ENCODE results near the gene PI16. TPM values are rescaled to one million over a fixed set of nuclear protein-coding genes. Genes with fewer than 3 reads are reported as not detected.

PI16 gene
- total RNA-seq, 1 experiment from 2014 or later = not detected

GRCh38 chr6:36914227-36914794, 40.2 kb upstream of the PI16 start:
- in situ Hi-C loops (cut with HindIII; ENCODE audit: low pct_unique_long_range_greater_than_20kb, low sequenced_read_pairs) (no loop called here), intact Hi-C loops (cut with micrococcal nuclease; ENCODE audit: unreplicated experiment) (no loop called here)
- no peak for TF ChIP-seq REST (IDR thresholded peaks at IDR 0.05; ENCODE audit: insufficient read depth in 1 of 2, low read depth in 2 of 2, low read length in 1 of 2)
- TF ChIP-seq CTCF (IDR thresholded peaks at IDR 0.05) = peak; percentile 65
- no peak for TF ChIP-seq TCF7L2 (IDR thresholded peaks at IDR 0.05; ENCODE audit: low read depth, low read length)
- DNase-seq (ENCODE audit: low read depth, low spot score) (peak; percentile 42), ATAC-seq (peak; percentile 83)
- BruUV-seq (replicated peaks) = no TSS peak
- peaks cover 36% of the 10 kb centered on the region for H3K4me1 ChIP-seq (ENCODE audit: control insufficient read depth, insufficient read depth, low read length)
- H3K9me3 ChIP-seq (ENCODE audit: control insufficient read depth, insufficient read depth, low read depth, low read length) = no peaks in the 10 kb centered on the region
- POLR2A ChIA-PET = interaction anchor here (0.6 to 1.1 kb wide), 2 partner anchors 12 to 45 kb away, joined by 3 to 6 read pairs; no protein-coding TSS in a partner anchor
- H3K4me3 ChIP-seq (ENCODE audit: low read depth in 2 of 2, low read length in 2 of 2) = no peak overlapping the region
- H3K27me3 ChIP-seq (ENCODE audit: control insufficient read depth, insufficient read depth, low read length) = no peaks in the 10 kb centered on the region
- peaks cover 5% of the 10 kb centered on the region; the same call in 1 of the 2 replicates for H3K36me3 ChIP-seq (ENCODE audit: control insufficient read depth, insufficient read depth, low read length)
- no peak overlapping the region; the same call in 1 of the 2 replicates for H3K27ac ChIP-seq (ENCODE audit: low read length)
- CTCF ChIA-PET = interaction anchor here (0.5 to 1.8 kb wide), 15 partner anchors 29 to 551 kb away, joined by 3 to 11 read pairs (median 6); partner anchors contain the start of genes C6orf89 and PPIL1

- ATAC-seq (no peak), DNase-seq (ENCODE audit: low read depth, low spot score) (no peak)
- Histone ChIP-seq H3K9me3 (ENCODE audit: control insufficient read depth, insufficient read depth, low read depth, low read length) (no peaks in the 10 kb centered on the region), H3K36me3 (ENCODE audit: control insufficient read depth, insufficient read depth, low read length) (peaks cover 5% of the 10 kb centered on the region; the same call in 1 of the 2 replicates), H3K4me1 (ENCODE audit: control insufficient read depth, insufficient read depth, low read length) (peaks cover 36% of the 10 kb centered on the region), H3K27me3 (ENCODE audit: control insufficient read depth, insufficient read depth, low read length) (no peaks in the 10 kb centered on the region), H3K27ac (ENCODE audit: low read length) (no peak overlapping the region), H3K4me3 (ENCODE audit: low read depth in 2 of 2, low read length in 2 of 2) (no peak overlapping the region)
- CTCF ChIA-PET = no interaction called here
- in situ Hi-C loops (cut with HindIII; ENCODE audit: low pct_unique_long_range_greater_than_20kb, low sequenced_read_pairs) = no loop called here
- no peak for TF ChIP-seq REST (IDR thresholded peaks at IDR 0.05; ENCODE audit: insufficient read depth in 1 of 2, low read depth in 2 of 2, low read length in 1 of 2)
- no peak for TF ChIP-seq TCF7L2 (IDR thresholded peaks at IDR 0.05; ENCODE audit: low read depth, low read length)
- TF ChIP-seq POLR2AphosphoS5 (IDR thresholded peaks at IDR 0.05; ENCODE audit: low read depth, low read length) = no peak
- no peak for TF ChIP-seq CTCF (IDR thresholded peaks at IDR 0.05)
- no peak for TF ChIP-seq SIN3A (IDR thresholded peaks at IDR 0.05; ENCODE audit: borderline replicate concordance, insufficient read depth, low read depth, low read length)
- intact Hi-C loops (cut with micrococcal nuclease; ENCODE audit: unreplicated experiment) = no loop called here
- BruUV-seq (replicated peaks) = no TSS peak
- POLR2A ChIA-PET = no interaction called here
Observed at GRCh38 chr6:36915599-36915998, 38.9 kb upstream of the PI16 start.

Measured in Panc1 (cell line).